Stomach smooth muscle (tissue), 2 donors: Measurements from ENCODE around the gene GLIPR2.
"Not testable (repeated sequence)": the region's sequence is repeated elsewhere in the genome, so short reads cannot be mapped to it uniquely, and the experiment has no call there.

Experiments used
- H3K27ac ChIP-seq: one replicate; pipeline ENCODE4 v1.7.0; 2013; ENCODE audit warnings: mild to moderate bottlenecking, low read length, inconsistent platforms
- H3K27me3 ChIP-seq, 2 donors: one replicate each; pipeline ENCODE4 v1.7.0; 2013; ENCODE audit warnings: low read length in 2 of 2; ENCODE audit not compliant: insufficient read depth in 2 of 2, control insufficient read depth in 1 of 2
- H3K36me3 ChIP-seq, 2 donors: one replicate each; pipeline ENCODE4 v1.7.0; 2013; ENCODE audit warnings: low read length in 2 of 2; ENCODE audit not compliant: control insufficient read depth in 2 of 2, insufficient read depth in 2 of 2
- H3K4me1 ChIP-seq: one replicate; pipeline ENCODE4 v1.7.0; 2013; ENCODE audit warnings: low read length; ENCODE audit not compliant: control insufficient read depth, insufficient read depth
- H3K4me3 ChIP-seq, 2 donors: one replicate each; pipeline ENCODE4 v1.7.0; 2013; ENCODE audit warnings: low read length in 2 of 2
- H3K9ac ChIP-seq, 2 donors: one replicate each; pipeline ENCODE4 v1.7.0; 2013; ENCODE audit warnings: low read length in 2 of 2, mild to moderate bottlenecking in 1 of 2
- H3K9me3 ChIP-seq, 2 donors: one replicate each; pipeline ENCODE4 v1.7.0; 2013; ENCODE audit warnings: low read length in 2 of 2; ENCODE audit not compliant: control insufficient read depth in 2 of 2
- donor health status: healthy.
- donor health status: Pancreatic carcinoma.

The GLIPR2 gene

GRCh38 chr9:36176496-36176895 is 40.0 kb downstream of the GLIPR2 start:
- H3K9me3 ChIP-seq, H3K9ac ChIP-seq, H3K36me3 ChIP-seq, H3K4me3 ChIP-seq, H3K27me3 ChIP-seq, H3K27ac ChIP-seq, H3K4me1 ChIP-seq: not testable (repeated sequence)

GRCh38 chr9:36177571-36177970 is 41.0 kb downstream of the GLIPR2 start:
- Histone ChIP-seq H3K27me3 (no peaks in the 10 kb centered on the region), H3K9ac (no peak overlapping the region), H3K27ac (no peak overlapping the region), H3K4me3 (no peak overlapping the region), H3K4me1 (no peaks in the 10 kb centered on the region), H3K36me3 (no peaks in the 10 kb centered on the region), H3K9me3 (no peaks in the 10 kb centered on the region)

- H3K4me1 ChIP-seq, H3K27ac ChIP-seq, H3K27me3 ChIP-seq, H3K4me3 ChIP-seq, H3K9me3 ChIP-seq, H3K9ac ChIP-seq, H3K36me3 ChIP-seq: not testable (repeated sequence)
Measured at GRCh38 chr9:36180243-36180642, 43.7 kb downstream of the GLIPR2 start.

GRCh38 chr9:36187414-36187813 is 50.9 kb downstream of the GLIPR2 start:
- no peak overlapping the region for H3K9ac ChIP-seq
- H3K27ac ChIP-seq: no peak overlapping the region
- H3K4me1 ChIP-seq: peaks cover 9% of the 10 kb centered on the region
- H3K9me3 ChIP-seq: no peaks in the 10 kb centered on the region
- H3K27me3 ChIP-seq: no peaks in the 10 kb centered on the region
- no peaks in the 10 kb centered on the region for H3K36me3 ChIP-seq
- no peak overlapping the region for H3K4me3 ChIP-seq

GRCh38 chr9:36188212-36188611 is 51.7 kb downstream of the GLIPR2 start:
- Histone ChIP-seq H3K27ac (no peak overlapping the region), H3K9ac (no peak overlapping the region), H3K36me3 (no peaks in the 10 kb centered on the region), H3K27me3 (no peaks in the 10 kb centered on the region), H3K9me3 (no peaks in the 10 kb centered on the region), H3K4me1 (peaks cover 15% of the 10 kb centered on the region), H3K4me3 (no peak overlapping the region)

GRCh38 chr9:36189976-36190375 is 53.4 kb downstream of the GLIPR2 start:
- Histone ChIP-seq H3K4me1 (peaks cover 21% of the 10 kb centered on the region), H3K9ac (peak overlapping the region; percentile 87), H3K27ac (peak overlapping the region; percentile 88), H3K4me3 (peak overlapping the region; percentile 85 to 97), H3K9me3 (no peaks in the 10 kb centered on the region), H3K27me3 (no peaks in the 10 kb centered on the region), H3K36me3 (no peaks in the 10 kb centered on the region)

GRCh38 chr9:36190388-36191289 is 54.1 kb downstream of the GLIPR2 start, which contains the start of gene CLTA:
CLTA (plus strand) TSS chr9:36190921; CDS start chr9:36191057, 136 bp downstream.
- H3K4me1 ChIP-seq: peaks cover 21% of the 10 kb centered on the region
- peak within 1 kb of the TSS; percentile 87 for H3K9ac ChIP-seq

GRCh38 chr9:36191290-36191645 is 54.7 kb downstream of the GLIPR2 start:
- peaks cover 21% of the 10 kb centered on the region for H3K4me1 ChIP-seq
- H3K9ac ChIP-seq: peak overlapping the region; percentile 87
- H3K9me3 ChIP-seq: no peaks in the 10 kb centered on the region
- no peaks in the 10 kb centered on the region for H3K36me3 ChIP-seq
- H3K4me3 ChIP-seq: peak overlapping the region; percentile 85 to 97
- H3K27me3 ChIP-seq: no peaks in the 10 kb centered on the region
- H3K27ac ChIP-seq: peak overlapping the region; percentile 88

More at GRCh38 chr9:36190388-36191289, 54.1 kb downstream of the GLIPR2 start, which contains the start of gene CLTA:
- peak within 1 kb of the TSS; percentile 85 to 97 for H3K4me3 ChIP-seq
- peak within 1 kb of the TSS; percentile 88 for H3K27ac ChIP-seq
- H3K27me3 ChIP-seq: no peaks in the 10 kb centered on the region
- no peaks in the 10 kb centered on the region for H3K9me3 ChIP-seq
- H3K36me3 ChIP-seq: no peaks in the 10 kb centered on the region

- peaks cover 21% of the 10 kb centered on the region for H3K4me1 ChIP-seq
- peak overlapping the region; percentile 87 for H3K9ac ChIP-seq
Measured at GRCh38 chr9:36191686-36192085, 55.2 kb downstream of the GLIPR2 start.

GRCh38 chr9:36192196-36192595 is 55.7 kb downstream of the GLIPR2 start:
- Histone ChIP-seq H3K4me1 (peaks cover 21% of the 10 kb centered on the region), H3K27me3 (no peaks in the 10 kb centered on the region), H3K36me3 (peaks cover 0 to 2% of the 10 kb centered on the region in 2 donors), H3K4me3 (peak overlapping the region; percentile 85 to 97), H3K9ac (peak overlapping the region; percentile 87), H3K9me3 (no peaks in the 10 kb centered on the region), H3K27ac (no peak overlapping the region)

More at GRCh38 chr9:36191686-36192085, 55.2 kb downstream of the GLIPR2 start:
- H3K27me3 ChIP-seq: no peaks in the 10 kb centered on the region
- no peaks in the 10 kb centered on the region for H3K36me3 ChIP-seq
- no peaks in the 10 kb centered on the region for H3K9me3 ChIP-seq
- no peak overlapping the region for H3K27ac ChIP-seq
- peak overlapping the region; percentile 85 to 97 for H3K4me3 ChIP-seq

GRCh38 chr9:36193023-36193422 is 56.5 kb downstream of the GLIPR2 start:
- H3K9ac ChIP-seq: peak overlapping the region; percentile 3 to 13
- no peak overlapping the region for H3K27ac ChIP-seq
- H3K36me3 ChIP-seq: peaks cover 0 to 2% of the 10 kb centered on the region in 2 donors
- H3K9me3 ChIP-seq: no peaks in the 10 kb centered on the region
- H3K4me3 ChIP-seq: peak overlapping the region; percentile 85 to 97
- no peaks in the 10 kb centered on the region for H3K27me3 ChIP-seq
- peaks cover 21% of the 10 kb centered on the region for H3K4me1 ChIP-seq
